HUDEP-2 (cell line): Measurements from ENCODE around the gene CYTH4.

Experiments
- DNase-seq, 76 experiments: peaks; one replicate each; lab custom pipeline; 2025; ENCODE audit not compliant: unreplicated experiment in 76 of 76; lab: John Stamatoyannopoulos, UW

The CYTH4 gene

DNA sequence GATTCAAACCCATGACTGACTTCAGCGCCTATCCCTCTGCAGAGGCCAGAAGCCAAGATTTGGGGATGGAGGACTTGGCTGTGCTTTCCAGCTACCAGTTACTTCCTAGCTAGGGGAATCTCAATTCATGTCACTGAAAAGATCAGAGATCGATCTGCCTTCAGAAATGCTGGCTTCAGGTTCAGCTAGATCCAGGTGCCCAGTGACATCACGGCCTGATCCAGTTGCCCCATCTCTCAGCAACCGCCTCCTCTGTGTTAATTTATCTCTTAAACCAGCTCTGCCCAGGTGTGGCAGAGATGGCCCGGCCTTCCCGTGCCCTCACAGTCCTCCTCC lies 24.2 kb downstream of the CYTH4 start:
- no peak for DNase-seq

DNA sequence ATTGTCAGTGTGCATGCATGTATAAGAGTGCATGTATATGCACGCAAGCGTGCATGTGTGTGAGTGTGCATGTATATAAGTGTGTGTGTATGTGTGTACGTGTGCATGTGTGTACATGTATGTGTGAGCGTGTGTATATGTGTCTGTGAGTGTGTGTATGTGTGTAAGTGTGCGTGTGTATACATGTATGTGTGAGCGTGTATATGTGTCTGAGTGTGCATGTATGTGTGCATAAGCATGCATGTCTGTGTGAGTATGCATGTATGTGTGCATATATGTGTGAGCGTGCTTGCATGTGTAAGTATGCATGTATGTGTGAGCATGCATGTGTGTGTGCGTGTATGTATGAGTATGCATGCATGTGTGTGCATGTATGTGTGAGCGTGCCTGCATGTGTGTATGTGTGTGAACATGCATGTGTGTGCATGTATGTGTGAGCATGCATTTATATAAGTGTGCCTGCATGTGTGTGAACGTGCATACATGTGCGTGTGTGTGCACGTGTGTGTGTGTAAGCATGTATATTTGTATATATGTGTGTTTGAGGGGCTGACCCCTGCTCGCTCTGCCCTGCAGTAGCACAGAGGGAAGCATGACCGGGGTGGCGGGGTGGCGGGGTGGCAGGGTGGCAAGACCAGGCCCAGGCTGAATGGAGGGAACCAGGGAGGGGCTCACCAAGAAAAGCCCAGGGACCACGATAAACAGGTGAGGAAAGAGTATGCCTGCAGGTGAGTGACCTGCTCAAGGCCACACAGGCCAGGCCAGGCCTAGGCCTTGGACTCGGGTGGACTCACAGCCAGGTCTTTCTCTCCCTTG lies 26.3 kb downstream of the CYTH4 start:
- DNase-seq: no peak

DNA sequence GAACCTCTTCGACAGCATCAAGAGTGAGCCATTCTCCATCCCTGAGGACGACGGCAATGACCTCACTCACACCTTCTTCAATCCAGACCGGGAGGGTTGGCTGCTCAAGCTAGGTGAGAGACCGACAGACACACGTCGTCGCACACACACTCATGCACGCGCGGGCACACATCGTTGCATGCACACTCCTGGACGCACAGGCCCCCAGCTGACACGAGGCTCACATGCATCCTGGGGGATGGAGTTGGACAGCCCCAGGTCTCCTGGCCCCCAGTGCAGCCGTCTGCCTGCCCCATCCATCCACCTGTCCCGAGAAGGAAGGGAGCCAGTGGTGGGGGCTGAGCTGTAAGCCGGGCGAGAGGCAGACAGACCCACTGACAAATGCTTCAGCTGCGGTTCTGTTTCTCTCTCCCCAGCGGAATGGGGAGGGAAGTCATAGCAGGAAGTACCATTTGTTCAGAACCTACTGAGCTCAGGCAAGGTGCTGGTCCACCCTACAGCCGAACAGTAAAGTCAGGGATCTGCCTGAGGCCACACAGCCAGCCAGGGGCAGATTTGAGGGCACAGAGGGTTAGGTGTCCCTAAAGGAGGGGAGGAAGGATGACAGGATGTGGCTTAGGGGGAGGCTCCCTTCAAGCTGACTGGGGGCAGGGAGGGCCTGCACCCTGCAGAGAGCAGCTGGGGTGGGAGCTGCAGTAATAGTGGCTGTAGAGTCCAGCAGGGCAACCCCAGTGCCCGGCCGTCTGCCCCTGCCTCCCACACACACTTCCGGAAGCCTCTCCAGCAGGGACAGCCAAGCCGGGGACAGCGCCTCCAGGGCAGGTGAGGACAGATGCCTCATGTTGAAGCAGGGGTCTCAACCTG lies 27.1 kb downstream of the CYTH4 start:
- peak in 23 of 76 experiments; percentile 10 to 71 (median 26) for DNase-seq

DNA sequence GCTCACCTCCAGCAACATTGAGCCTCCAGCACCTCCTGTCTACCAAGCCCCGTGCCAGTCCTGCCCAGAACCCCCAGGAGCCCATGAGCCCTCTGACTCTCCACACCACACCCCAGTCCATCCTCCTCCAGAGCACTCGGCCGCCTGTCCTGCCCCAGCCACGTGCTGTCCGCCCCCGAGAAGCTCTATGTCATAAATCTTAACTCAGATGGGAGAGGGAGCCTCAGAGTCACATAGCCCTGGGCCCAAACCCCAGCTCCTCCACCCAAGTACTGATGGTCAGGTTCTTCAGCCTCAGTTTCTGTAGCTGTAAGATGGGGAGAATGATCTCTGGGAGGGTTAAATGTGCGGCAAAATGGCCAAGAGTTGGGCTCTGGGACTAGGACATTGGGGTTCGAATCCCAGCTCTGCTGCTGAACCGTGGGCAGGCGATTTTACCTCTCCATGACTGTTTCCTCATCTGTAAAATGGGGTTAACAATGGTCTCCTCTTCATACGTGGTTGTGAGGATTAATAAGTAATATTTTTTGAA lies 27.8 kb downstream of the CYTH4 start:
- peak in 8 of 76 experiments; percentile 10 to 59 (median 22) for DNase-seq

DNA sequence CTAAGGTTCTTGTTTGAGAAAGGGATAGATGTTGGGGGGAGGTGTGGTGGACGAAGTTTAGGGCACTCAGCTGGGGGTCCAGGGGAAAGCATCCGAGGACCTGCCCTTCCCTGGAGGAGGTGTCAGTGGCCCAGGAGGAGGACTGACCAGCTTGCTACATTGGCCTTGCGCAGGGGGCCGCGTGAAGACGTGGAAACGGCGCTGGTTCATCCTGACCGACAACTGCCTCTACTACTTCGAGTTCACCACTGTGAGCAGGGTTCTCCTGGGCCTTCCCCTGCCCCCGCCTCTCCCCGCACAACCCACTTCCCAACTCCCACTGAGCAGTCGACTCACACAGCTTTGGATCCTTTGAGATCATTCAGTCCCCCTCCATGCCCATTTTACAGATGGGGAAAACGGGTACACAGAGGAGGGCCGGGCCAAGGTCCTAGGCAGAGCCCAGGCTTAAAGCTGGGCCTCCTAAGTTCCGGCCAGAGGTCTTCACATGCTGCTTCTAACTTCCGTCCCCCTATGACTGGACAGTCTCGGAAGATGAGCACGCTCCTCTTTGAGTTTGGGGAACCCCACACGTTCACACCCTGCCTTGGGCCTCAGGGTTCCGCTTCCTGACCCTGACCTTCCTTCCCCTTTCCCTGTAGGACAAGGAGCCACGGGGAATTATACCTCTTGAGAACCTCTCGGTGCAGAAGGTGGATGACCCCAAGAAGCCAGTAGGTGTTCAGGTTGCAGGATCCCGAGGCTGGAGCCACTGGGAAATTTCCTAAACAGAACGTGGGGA lies 28.7 kb downstream of the CYTH4 start:
- DNase-seq: no peak

DNA sequence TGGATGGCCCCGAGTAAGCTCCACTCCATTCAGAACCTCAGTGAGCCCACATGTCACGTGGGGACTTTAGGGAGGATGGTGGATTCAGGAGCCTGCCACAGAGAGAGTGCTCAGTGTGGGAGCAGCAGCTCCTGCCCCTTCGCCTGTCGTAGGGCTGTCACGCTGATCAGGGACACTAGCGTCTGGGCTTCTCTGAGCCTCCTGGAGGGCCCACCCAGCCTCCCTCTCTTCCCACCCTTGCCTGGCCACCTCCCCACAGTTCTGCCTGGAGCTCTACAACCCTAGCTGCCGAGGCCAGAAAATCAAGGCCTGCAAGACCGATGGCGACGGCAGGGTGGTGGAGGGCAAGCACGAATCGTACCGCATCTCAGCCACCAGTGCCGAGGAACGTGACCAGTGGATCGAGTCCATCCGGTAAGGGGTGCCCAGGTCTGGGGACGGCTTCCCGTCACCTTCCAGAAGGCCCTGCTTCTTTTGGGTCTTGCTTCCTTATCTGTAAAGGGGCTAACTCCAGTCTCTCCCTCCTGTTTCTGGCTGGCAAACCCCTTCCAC lies 29.5 kb downstream of the CYTH4 start:
- DNase-seq: no peak

DNA sequence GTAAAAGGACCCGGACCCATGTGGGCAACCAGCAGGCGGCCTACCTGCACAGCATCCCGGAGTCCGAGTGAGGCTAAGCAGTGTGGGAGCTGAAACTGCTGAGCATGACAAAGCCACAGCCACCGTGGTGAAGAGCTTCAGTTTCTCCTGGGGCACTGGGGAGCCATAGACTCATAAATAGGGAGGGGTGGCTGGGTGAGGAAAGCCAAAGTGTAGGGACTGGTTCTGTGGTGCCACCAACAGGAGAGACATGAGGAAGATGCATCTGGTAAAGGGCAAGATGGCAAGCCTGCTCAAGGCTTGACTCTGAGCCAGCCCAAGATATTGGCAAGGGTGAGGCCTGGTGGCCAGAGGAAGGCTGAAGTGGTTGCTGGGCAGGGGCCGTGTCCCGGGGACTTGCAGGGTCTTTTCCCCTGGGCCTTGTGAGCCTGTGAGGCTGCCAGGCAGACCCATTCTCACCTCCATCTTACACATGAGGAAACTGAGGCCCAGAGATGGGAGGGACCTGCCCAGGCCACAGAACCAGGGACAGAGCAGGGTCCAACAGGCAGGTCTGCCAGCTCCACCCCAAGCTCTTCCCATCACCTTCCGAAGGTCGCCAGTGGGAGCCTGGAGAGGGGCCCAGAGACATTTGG lies 30.4 kb downstream of the CYTH4 start:
- peak in 2 of 76 experiments; percentile 8 to 14 for DNase-seq

DNA sequence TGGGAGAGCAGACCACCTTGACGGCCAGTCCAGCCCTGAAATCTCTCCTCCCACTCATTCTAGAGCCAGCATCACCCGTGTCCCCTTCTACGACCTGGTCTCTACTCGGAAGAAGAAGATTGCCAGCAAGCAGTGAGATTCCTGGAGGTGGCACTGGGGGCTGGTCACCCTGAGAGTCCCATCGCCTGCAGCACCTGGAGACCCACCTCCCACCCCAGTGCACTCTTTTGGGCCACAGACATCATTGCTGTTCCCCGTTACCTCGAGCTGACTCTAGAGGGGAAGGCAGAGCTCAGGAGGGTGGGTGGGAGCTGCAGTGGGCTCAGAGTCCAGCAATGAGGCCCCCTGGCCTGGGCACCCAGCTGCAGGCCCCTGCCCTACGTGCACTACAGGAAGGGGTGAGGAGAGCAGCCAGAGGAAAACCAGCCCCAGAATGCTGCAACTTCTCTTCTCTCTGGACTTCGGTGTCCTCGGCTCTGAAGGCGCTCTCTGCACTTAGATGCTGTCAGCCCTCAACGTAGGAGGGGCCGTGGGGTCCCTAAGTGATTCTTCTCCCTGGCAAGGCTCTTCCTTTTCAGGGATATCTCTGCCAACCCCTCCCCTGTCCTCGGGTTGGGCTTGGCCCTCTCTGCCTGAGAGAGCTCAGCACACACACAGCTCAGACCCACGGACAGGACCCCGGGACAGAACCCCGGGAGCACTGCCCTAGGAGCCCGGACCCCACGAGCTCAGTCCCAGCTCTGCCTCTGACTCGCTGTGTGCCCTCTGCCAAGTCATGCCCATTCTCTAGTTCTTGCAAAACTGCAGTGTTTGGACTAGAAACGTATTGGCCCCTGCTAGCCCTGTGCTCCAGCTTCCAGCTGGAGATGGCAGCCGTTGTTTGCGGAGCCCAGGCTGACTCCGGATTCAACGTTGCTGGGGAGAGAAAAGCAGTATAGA lies 31.3 kb downstream of the CYTH4 start:
- DNase-seq: no peak

DNA sequence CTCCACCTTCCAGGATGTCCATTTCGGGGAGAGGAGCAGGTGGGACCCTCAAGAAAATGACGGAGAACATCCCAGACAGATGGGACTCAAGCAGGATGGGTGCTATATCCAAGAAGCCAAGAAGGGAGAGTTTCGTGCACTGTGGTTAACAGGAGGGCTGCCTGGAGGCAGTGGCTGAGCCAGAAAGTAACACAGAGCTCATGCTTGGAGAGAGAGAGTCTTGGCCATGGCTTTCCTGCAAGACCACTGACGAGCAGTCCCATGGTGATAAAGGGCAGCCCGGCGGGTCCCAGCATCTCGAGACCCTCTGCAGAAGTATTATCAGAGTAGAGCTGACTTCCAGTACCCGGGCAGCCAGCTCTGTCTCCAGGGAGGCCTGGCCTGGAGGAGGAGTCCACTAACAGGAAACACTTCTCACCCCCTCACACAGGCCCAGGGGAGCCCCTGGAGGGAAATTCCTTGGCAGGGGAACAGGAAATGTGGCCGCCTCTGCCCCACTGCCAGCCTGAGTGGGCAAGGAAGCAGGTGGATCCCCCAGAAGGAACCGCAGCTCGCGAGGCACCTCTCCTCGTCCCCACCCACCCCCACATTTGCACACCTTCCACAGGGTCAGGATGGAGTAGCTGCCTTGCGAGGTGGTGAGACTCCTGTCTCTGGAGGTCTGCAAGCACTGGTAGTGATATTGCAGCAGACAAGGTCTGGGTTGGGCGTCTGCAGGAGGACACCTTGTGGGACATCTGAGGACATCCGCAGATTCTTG lies 32.2 kb downstream of the CYTH4 start:
- peak in 1 of 76 experiments; percentile 27 for DNase-seq

DNA sequence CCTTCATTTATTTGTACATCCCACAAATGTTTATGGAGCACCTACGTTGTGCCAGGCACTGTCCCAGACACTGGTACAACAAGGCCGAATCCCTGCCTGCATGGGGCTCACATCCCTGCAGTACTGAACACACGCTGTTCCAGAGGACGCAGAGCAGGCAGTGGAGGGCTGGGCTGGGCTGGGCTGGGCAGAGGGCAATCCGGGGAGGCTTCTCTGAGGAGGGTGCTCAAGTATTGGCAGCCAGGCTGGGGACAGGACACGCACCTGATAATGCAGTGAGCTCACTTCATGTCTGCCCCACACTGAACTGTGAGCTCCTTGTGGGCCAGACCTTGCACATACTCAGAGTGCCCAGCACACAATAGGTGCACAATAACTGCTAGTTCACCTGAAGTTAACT lies 34.1 kb downstream of the CYTH4 start:
- DNase-seq: no peak

DNA sequence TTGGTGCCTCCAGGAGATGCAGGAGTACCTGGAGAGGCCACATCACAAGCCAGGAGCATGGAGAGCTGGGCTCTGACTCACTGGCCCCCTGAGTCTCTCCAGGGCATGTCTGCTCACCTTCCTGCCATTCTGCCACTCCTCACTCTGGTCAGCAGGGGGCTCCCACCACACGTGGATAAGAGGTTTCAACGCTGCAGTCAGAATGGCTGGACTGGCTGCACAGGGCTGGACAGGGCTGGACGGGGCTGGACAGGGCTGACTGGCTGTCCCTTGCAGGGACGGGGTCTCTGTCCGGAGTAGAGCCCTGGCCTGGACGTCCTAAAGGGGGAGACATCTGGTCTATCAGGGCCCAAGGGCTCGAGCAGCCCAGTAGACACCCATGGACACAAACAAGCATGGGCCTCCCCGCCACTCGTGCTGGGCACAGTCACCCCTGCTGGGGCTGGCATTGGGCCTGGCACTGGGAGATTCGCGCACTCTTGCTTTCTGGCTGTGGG lies 34.6 kb downstream of the CYTH4 start:
- DNase-seq: peak in 60 of 76 experiments; percentile 12 to 76 (median 40)

DNA sequence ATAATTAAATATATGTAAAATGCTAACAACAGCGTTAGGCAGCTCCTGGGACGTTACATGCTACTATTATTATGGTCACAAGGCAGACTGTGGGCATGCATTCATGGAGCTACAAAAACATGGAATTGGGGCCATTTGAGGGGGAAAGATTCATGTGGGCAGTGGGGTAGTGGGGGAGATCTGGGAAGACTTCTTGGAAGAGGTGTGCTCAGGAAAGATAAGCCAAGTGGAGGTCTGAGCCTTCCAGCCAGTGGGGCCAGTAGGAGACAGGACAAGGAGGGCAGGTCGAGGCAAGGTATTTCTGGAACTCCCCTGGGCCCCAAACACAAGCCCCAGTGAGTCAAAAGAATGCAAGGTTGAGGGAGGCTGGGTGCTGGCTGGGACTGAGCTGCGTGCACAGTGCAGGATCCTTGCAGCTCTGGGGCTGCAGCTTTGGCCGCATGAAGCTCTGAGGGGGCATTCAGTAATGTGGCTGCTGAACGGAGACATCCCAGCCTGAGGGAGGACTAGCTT lies 35.4 kb downstream of the CYTH4 start:
- no peak for DNase-seq

DNA sequence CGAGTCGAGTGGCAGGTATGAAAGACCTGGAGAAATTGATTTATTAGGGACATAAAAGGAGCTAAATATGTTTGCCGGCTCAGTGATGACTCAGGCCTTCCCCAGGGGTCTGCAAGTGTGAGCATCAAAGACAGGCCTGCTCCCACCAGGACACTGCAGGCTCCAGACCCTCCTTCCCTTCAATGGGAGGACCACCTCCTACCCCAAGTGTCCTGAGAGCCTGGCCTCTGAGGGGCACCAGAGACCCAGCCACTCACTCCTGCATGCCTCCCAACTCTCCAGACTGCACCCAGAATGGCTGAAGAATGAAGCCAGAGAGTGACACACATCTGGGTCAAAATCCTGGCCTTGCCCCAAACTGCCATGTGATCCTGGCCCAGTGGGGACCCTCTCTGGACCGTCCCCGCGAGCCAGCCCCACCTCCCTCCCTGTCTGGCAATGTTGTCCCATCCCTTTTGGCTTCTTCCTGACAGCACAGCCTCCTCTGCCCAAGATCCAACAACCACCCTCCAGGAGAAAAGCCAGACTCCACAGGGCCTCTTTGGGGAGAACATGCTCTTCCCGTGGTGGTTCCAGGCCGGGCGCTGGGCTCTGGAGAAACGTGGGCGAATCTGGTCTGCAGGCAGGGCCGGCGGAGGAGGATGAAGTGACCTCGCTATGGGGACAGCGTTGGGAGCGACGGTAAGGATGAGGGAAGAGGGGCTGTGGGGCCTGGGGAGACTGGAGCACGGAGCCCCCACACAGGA lies 36.2 kb downstream of the CYTH4 start:
- DNase-seq: no peak

DNA sequence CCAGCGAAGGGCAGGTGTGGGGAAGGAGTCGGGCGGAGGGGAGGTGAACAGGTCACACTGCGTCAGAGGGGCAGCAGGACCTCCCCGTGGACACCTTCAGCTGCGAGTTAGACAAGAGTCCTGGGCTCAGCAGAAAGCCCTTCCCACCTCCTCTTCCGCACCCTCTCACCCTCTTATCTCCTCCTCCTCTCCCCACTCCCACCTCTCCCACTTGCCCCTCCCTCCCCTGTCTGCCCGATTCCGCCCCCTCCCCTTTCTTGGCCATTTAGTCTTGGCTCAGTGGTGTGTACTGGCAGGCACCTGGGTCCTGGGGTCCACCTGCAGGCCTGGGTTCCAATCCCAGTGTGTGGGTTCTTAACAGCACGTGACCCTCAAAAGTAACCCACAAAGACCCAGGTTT lies 37.2 kb downstream of the CYTH4 start:
- no peak for DNase-seq

DNA sequence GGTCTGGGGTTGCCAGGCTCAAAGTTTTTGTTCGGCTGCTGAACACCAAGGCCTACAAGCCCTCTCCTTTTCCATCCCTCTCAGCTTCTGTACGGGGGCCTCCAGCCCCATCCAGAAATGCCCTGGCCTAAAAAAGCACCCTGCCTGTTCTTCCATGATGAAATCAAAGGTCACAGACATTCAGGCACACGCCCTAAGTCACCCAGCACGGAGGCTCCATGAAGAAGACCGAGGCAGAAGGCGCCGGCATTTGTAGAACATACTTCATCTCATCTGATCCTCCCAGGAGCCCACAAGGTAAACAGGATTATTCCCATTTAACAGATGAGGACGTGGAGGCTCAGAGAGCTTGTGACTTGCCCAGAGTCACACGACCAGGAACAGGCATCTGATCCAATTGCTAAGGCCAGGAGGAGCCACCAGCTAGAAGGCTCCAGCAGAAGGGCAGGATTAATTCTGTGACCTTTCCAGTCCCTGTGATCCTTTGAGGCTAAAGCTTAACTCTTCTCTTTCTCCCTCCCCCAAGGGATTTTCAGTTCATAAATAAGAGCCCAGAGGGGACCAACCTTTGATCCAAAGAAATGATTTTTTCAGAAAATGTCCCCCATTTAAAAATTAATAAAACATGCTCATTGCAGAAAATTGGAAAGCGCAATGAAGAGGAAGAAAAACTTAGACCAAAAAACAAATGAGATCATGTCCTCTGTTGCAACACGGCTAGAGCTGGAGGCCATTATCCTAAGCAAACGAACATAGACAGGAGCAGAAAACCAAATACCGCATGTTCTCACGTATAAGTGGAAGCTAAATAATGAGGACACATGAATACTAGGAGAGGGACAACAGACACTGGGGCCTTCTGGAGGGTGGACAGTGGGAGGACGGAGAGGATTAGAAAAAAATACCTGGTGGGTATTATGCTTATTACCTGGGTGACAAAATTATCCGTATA lies 38.7 kb downstream of the CYTH4 start:
- no peak for DNase-seq
